Raji (cell line): ENCODE results near the gene PF4V1.

Source experiments
- POLR2A ChIP-seq: IDR thresholded peaks from 2 replicates; pipeline ENCODE4 v1.6.1; 2011; ENCODE audit warnings: low read depth, low read length, control low read depth; ENCODE audit not compliant: insufficient read depth

PF4V1 gene

GRCh38 chr4:73874386-73874785 lies 21.3 kb downstream of the PF4V1 start:
- TF ChIP-seq POLR2A, result no peak

GRCh38 chr4:73875401-73875800 lies 22.3 kb downstream of the PF4V1 start:
- TF ChIP-seq POLR2A, result no peak

GRCh38 chr4:73883306-73883705 lies 30.2 kb downstream of the PF4V1 start:
- TF ChIP-seq POLR2A, result no peak

- no peak for TF ChIP-seq POLR2A
Measured at GRCh38 chr4:73885574-73886267, 32.6 kb downstream of the PF4V1 start.

- TF ChIP-seq POLR2A, result no peak
Measured at GRCh38 chr4:73891326-73891725, 38.2 kb downstream of the PF4V1 start.

GRCh38 chr4:73891739-73892405 lies 38.8 kb downstream of the PF4V1 start:
- no peak for TF ChIP-seq POLR2A

GRCh38 chr4:73892966-73893365 lies 39.9 kb downstream of the PF4V1 start:
- TF ChIP-seq POLR2A, result no peak

- TF ChIP-seq POLR2A, result no peak
Measured at GRCh38 chr4:73894001-73894400, 40.9 kb downstream of the PF4V1 start.

GRCh38 chr4:73895201-73896175 lies 42.4 kb downstream of the PF4V1 start:
- TF ChIP-seq POLR2A, result no peak

GRCh38 chr4:73896416-73896815 lies 43.3 kb downstream of the PF4V1 start:
- TF ChIP-seq POLR2A, result no peak

- TF ChIP-seq POLR2A, result no peak
Measured at GRCh38 chr4:73897380-73898136, 44.5 kb downstream of the PF4V1 start.

- TF ChIP-seq POLR2A, result no peak
Measured at GRCh38 chr4:73901031-73901430, 47.9 kb downstream of the PF4V1 start.

GRCh38 chr4:73902038-73902637 lies 49.0 kb downstream of the PF4V1 start:
- no peak for TF ChIP-seq POLR2A

GRCh38 chr4:73902817-73903547 lies 49.9 kb downstream of the PF4V1 start:
- TF ChIP-seq POLR2A, result no peak
